HG03064 (cell line): ENCODE measurements around the gene CSNK2A1.
A peak's percentile ranks its signal among the peaks of the same experiment; 100 is the strongest.

Experiments used
- ATAC-seq: cut with Tn5 transposase; IDR thresholded peaks from one replicate; pipeline ENCODE4 v1.9.1; 2021; ENCODE audit warnings: low read depth; ENCODE audit not compliant: unreplicated experiment

Gene CSNK2A1

GRCh38 chr20:434221-434620 lies 109.4 kb downstream of the CSNK2A1 start:
- ATAC-seq = no peak

- peak; percentile 65 for ATAC-seq
Measured at GRCh38 chr20:433300-433975, 110.2 kb downstream of the CSNK2A1 start.

- no peak for ATAC-seq
Measured at GRCh38 chr20:432677-433299, 110.8 kb downstream of the CSNK2A1 start.

- ATAC-seq = no peak
Measured at GRCh38 chr20:432208-432607, 111.4 kb downstream of the CSNK2A1 start.

GRCh38 chr20:431012-431904 lies 112.3 kb downstream of the CSNK2A1 start:
- no peak for ATAC-seq

GRCh38 chr20:430091-430999 lies 113.2 kb downstream of the CSNK2A1 start:
- ATAC-seq = no peak

GRCh38 chr20:428658-429200 lies 114.9 kb downstream of the CSNK2A1 start:
- no peak for ATAC-seq

GRCh38 chr20:427849-428657 lies 115.5 kb downstream of the CSNK2A1 start:
- no peak for ATAC-seq

GRCh38 chr20:427401-427800 lies 116.2 kb downstream of the CSNK2A1 start:
- no peak for ATAC-seq

- no peak for ATAC-seq
Measured at GRCh38 chr20:426566-426965, 117.0 kb downstream of the CSNK2A1 start.
